ENCODE measurements around the gene NPNT. TPM values are rescaled to one million over a fixed set of nuclear protein-coding genes. Genes with fewer than 3 reads are reported as not detected.

NPNT gene
- total RNA-seq, 1 donor from 2014 or later, result not detected

GRCh38 chr4:105924341-105924740 lies 29.1 kb downstream of the NPNT start:
- no peaks in the 10 kb centered on the region for H3K27me3 Mint-ChIP-seq (ENCODE audit: insufficient read depth, low read depth)

DNA sequence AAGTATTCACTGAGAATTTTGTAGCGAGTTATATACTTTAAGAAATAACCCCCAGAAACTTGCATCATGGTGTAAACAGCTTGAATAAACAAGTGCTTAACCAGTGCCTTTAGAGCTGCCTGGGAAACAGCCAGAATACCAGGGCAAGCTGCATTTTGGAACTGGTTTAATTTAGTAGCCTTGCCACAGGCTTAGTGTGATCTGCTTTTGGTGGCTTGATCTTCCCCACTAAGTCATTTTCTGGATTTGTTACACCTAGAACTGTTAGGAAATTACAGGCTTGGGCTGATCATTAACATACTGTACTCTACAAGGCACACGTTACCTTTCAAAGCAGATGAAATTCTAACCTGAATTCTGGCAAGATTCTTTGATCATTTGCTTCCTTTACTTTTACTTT lies 35.4 kb downstream of the NPNT start:
- no peak overlapping the region for H3K4me2 ChIP-seq
- no peak overlapping the region for H3K27ac ChIP-seq
- Mint-ChIP-seq H3K27me3 (ENCODE audit: insufficient read depth, low read depth) (no peaks in the 10 kb centered on the region), H3K36me3 (no peaks in the 10 kb centered on the region), H3K27ac (no peak overlapping the region), H3K4me3 (no peak overlapping the region), H3K9me3 (no peaks in the 10 kb centered on the region), H3K4me1 (no peaks in the 10 kb centered on the region)
- no peak overlapping the region for H3K9ac ChIP-seq
- no peaks in the 10 kb centered on the region for H3K79me2 ChIP-seq (ENCODE audit: low read depth)
- no peaks in the 10 kb centered on the region for H3K9me3 ChIP-seq (ENCODE audit: low read depth)
- H2AFZ ChIP-seq (replicated peaks), result no peak overlapping the region
- DNase-seq (ENCODE audit: low spot score), result no peak
- H3K27me3 ChIP-seq, result no peaks in the 10 kb centered on the region
- H3K4me1 ChIP-seq, result no peaks in the 10 kb centered on the region
- no peaks in the 10 kb centered on the region for H3K36me3 ChIP-seq
- no peaks in the 10 kb centered on the region for H3F3A ChIP-seq (ENCODE audit: low read depth)
- TF ChIP-seq EZH2phosphoT487 (IDR thresholded peaks at IDR 0.05) (no peak), EZH2 (IDR thresholded peaks at IDR 0.05) (no peak)
- TF ChIP-seq, protein P1, sequence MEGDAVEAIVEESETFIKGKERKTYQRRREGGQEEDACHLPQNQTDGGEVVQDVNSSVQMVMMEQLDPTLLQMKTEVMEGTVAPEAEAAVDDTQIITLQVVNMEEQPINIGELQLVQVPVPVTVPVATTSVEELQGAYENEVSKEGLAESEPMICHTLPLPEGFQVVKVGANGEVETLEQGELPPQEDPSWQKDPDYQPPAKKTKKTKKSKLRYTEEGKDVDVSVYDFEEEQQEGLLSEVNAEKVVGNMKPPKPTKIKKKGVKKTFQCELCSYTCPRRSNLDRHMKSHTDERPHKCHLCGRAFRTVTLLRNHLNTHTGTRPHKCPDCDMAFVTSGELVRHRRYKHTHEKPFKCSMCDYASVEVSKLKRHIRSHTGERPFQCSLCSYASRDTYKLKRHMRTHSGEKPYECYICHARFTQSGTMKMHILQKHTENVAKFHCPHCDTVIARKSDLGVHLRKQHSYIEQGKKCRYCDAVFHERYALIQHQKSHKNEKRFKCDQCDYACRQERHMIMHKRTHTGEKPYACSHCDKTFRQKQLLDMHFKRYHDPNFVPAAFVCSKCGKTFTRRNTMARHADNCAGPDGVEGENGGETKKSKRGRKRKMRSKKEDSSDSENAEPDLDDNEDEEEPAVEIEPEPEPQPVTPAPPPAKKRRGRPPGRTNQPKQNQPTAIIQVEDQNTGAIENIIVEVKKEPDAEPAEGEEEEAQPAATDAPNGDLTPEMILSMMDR (IDR thresholded peaks at IDR 0.05), result no peak
- H3K4me3 ChIP-seq, result no peak overlapping the region
- no peaks in the 10 kb centered on the region for H4K20me1 ChIP-seq (ENCODE audit: low read depth)

More at GRCh38 chr4:105924341-105924740, 29.1 kb downstream of the NPNT start:
- H3K27me3 ChIP-seq, result no peaks in the 10 kb centered on the region
- H3K79me2 ChIP-seq (ENCODE audit: low read depth), result no peaks in the 10 kb centered on the region
- no peak overlapping the region for H3K27ac ChIP-seq
- no peaks in the 10 kb centered on the region for H3K36me3 Mint-ChIP-seq
- H3K4me3 ChIP-seq, result no peak overlapping the region
- no peaks in the 10 kb centered on the region for H3K4me1 ChIP-seq
- no peak overlapping the region for H3K4me2 ChIP-seq
- no peak for DNase-seq (ENCODE audit: low spot score)
- TF ChIP-seq, protein P1 (IDR thresholded peaks at IDR 0.05), result no peak
- TF ChIP-seq EZH2 (IDR thresholded peaks at IDR 0.05) (no peak), EZH2phosphoT487 (IDR thresholded peaks at IDR 0.05) (no peak)
- no peak overlapping the region for H2AFZ ChIP-seq (replicated peaks)
- H3K36me3 ChIP-seq, result no peaks in the 10 kb centered on the region
- H3K9me3 ChIP-seq (ENCODE audit: low read depth), result no peaks in the 10 kb centered on the region
- H4K20me1 ChIP-seq (ENCODE audit: low read depth), result no peaks in the 10 kb centered on the region
- H3K9ac ChIP-seq, result no peak overlapping the region
- H3F3A ChIP-seq (ENCODE audit: low read depth), result no peaks in the 10 kb centered on the region
- H3K27ac Mint-ChIP-seq, result no peak overlapping the region
- no peak overlapping the region for H3K4me3 Mint-ChIP-seq
- no peaks in the 10 kb centered on the region for H3K9me3 Mint-ChIP-seq
- H3K4me1 Mint-ChIP-seq, result peaks cover 10% of the 10 kb centered on the region

- no peak overlapping the region for H3K27ac Mint-ChIP-seq
- Histone ChIP-seq H3K27me3 (no peaks in the 10 kb centered on the region), H3K9me3 (ENCODE audit: low read depth) (no peaks in the 10 kb centered on the region), H3K4me2 (no peak overlapping the region), H3K9ac (no peak overlapping the region), H3K4me3 (no peak overlapping the region), H3K79me2 (ENCODE audit: low read depth) (no peaks in the 10 kb centered on the region), H3K4me1 (no peaks in the 10 kb centered on the region), H4K20me1 (ENCODE audit: low read depth) (no peaks in the 10 kb centered on the region), H3K36me3 (no peaks in the 10 kb centered on the region), H3K27ac (no peak overlapping the region), H2AFZ (replicated peaks) (no peak overlapping the region), H3F3A (ENCODE audit: low read depth) (no peaks in the 10 kb centered on the region)
- no peaks in the 10 kb centered on the region for H3K9me3 Mint-ChIP-seq
- no peaks in the 10 kb centered on the region for H3K27me3 Mint-ChIP-seq (ENCODE audit: insufficient read depth, low read depth)
- H3K36me3 Mint-ChIP-seq, result no peaks in the 10 kb centered on the region
- H3K4me1 Mint-ChIP-seq, result no peaks in the 10 kb centered on the region
- no peak for DNase-seq (ENCODE audit: low spot score)
- no peak for TF ChIP-seq EZH2phosphoT487 (IDR thresholded peaks at IDR 0.05)
- TF ChIP-seq, protein P1 (IDR thresholded peaks at IDR 0.05), result no peak
- no peak for TF ChIP-seq EZH2 (IDR thresholded peaks at IDR 0.05)
- H3K4me3 Mint-ChIP-seq, result no peak overlapping the region
These were observed 37.8 kb downstream of the NPNT start for GRCh38 chr4:105933083-105933482.

Measured in neural progenitor cell (in vitro differentiated cells).